Ishikawa (cell line): ENCODE measurements around the gene ZNF281.

Experiments
- CEBPB ChIP-seq: IDR thresholded peaks from 2 replicates; pipeline ENCODE4 v1.6.1; 2012
- CREB1 ChIP-seq: IDR thresholded peaks from 2 replicates; pipeline ENCODE4 v1.6.1; 2012; ENCODE audit warnings: low read depth
- EP300 ChIP-seq: IDR thresholded peaks from 2 replicates; pipeline ENCODE4 v1.6.1; 2012; ENCODE audit warnings: borderline replicate concordance
- FOXM1 ChIP-seq: IDR thresholded peaks from 2 replicates; pipeline ENCODE4 v1.6.1; 2012; ENCODE audit warnings: low read depth, borderline replicate concordance
- MAX ChIP-seq: IDR thresholded peaks from 2 replicates; pipeline ENCODE4 v1.6.1; 2012
- RAD21 ChIP-seq: IDR thresholded peaks from 2 replicates; pipeline ENCODE4 v1.6.1; 2012; ENCODE audit warnings: low read depth
- TAF1 ChIP-seq: IDR thresholded peaks from 2 replicates; pipeline ENCODE4 v1.6.1; 2012; ENCODE audit warnings: low read depth, mild to moderate bottlenecking
- TEAD4 ChIP-seq: IDR thresholded peaks from 2 replicates; pipeline ENCODE4 v1.6.1; 2012
- YY1 ChIP-seq: IDR thresholded peaks from 2 replicates; pipeline ENCODE4 v1.6.1; 2012; ENCODE audit warnings: low read depth

DNA sequence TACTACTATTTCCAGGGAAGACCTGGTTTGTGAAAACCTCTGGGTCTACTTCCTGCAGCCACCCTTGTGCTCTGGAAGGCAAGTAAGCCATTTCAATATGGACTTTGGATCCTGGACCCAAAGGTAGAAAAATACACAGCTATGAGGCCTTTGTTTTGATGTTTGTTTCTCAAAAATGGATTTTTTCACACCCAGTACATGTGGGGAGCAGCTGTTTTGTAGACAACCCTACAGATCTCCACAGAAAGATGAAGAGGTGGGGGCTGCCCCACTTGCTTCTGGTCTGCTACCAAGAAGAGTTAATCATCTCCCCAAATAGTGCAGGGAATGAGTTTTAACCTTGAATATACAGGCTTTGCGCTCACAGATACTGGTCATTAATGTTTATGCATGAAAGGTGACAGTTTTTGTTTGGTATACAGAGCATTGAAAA is 29.2 kb downstream of the ZNF281 start:
- TF ChIP-seq EP300 (no peak), TAF1 (no peak), TEAD4 (no peak), FOXM1 (no peak), RAD21 (no peak), MAX (no peak), CREB1 (no peak), YY1 (no peak), CEBPB (no peak)
